GM21825 (cell line): ENCODE results near the gene SOS1.

Experiments used
- ATAC-seq: cut with Tn5 transposase; IDR thresholded peaks from one replicate; pipeline ENCODE4 v1.9.1; 2021; ENCODE audit warnings: mild to moderate bottlenecking, moderate library complexity; ENCODE audit not compliant: unreplicated experiment

SOS1 gene

GRCh38 chr2:39039072-39039471 lies 81.8 kb downstream of the SOS1 start:
- no peak for ATAC-seq

- ATAC-seq = no peak
Measured at GRCh38 chr2:39033980-39034379, 86.9 kb downstream of the SOS1 start.

- no peak for ATAC-seq
Measured at GRCh38 chr2:39027421-39027820, 93.4 kb downstream of the SOS1 start.

GRCh38 chr2:39024833-39025232 lies 96.0 kb downstream of the SOS1 start:
- ATAC-seq = no peak

- ATAC-seq = no peak
Measured at GRCh38 chr2:39023649-39024048, 97.2 kb downstream of the SOS1 start.

GRCh38 chr2:39022642-39023235 lies 98.1 kb downstream of the SOS1 start:
- no peak for ATAC-seq

- no peak for ATAC-seq
Measured at GRCh38 chr2:39020383-39020782, 100.5 kb downstream of the SOS1 start.

- no peak for ATAC-seq
Measured at GRCh38 chr2:39018638-39019037, 102.2 kb downstream of the SOS1 start.

- ATAC-seq = no peak
Measured at GRCh38 chr2:39017334-39017733, 103.5 kb downstream of the SOS1 start.

GRCh38 chr2:39015424-39015823 lies 105.4 kb downstream of the SOS1 start:
- no peak for ATAC-seq

- no peak for ATAC-seq
Measured at GRCh38 chr2:39013871-39014270, 107.0 kb downstream of the SOS1 start.

- no peak for ATAC-seq
Measured at GRCh38 chr2:39008665-39009064, 112.2 kb downstream of the SOS1 start.

GRCh38 chr2:39007875-39008504 lies 112.9 kb downstream of the SOS1 start:
- ATAC-seq = no peak

- ATAC-seq = no peak
Measured at GRCh38 chr2:39000552-39000951, 120.3 kb downstream of the SOS1 start.

- no peak for ATAC-seq
Measured at GRCh38 chr2:38997781-38998180, 123.1 kb downstream of the SOS1 start.

GRCh38 chr2:38991899-38992298 lies 129.0 kb downstream of the SOS1 start:
- no peak for ATAC-seq

- no peak for ATAC-seq
Measured at GRCh38 chr2:38988716-38989115, 132.1 kb downstream of the SOS1 start.

- no peak for ATAC-seq
Measured at GRCh38 chr2:38982498-38982897, 138.4 kb downstream of the SOS1 start.

GRCh38 chr2:38981670-38982357 lies 139.0 kb downstream of the SOS1 start:
- no peak for ATAC-seq

- ATAC-seq = no peak
Measured at GRCh38 chr2:38981003-38981669, 139.7 kb downstream of the SOS1 start.

GRCh38 chr2:38978908-38979307 lies 141.9 kb downstream of the SOS1 start:
- no peak for ATAC-seq
